ENCODE measurements around the gene FN3KRP.

FN3KRP gene

GRCh38 chr17:82716203-82717010 is at the start of gene FN3KRP:
TSS of gene FN3KRP (plus strand) at chr17:82716706. CDS start at chr17:82716756, 50 bp downstream.
- DNase-seq (ENCODE audit: low read depth), result peak; percentile 86

DNA sequence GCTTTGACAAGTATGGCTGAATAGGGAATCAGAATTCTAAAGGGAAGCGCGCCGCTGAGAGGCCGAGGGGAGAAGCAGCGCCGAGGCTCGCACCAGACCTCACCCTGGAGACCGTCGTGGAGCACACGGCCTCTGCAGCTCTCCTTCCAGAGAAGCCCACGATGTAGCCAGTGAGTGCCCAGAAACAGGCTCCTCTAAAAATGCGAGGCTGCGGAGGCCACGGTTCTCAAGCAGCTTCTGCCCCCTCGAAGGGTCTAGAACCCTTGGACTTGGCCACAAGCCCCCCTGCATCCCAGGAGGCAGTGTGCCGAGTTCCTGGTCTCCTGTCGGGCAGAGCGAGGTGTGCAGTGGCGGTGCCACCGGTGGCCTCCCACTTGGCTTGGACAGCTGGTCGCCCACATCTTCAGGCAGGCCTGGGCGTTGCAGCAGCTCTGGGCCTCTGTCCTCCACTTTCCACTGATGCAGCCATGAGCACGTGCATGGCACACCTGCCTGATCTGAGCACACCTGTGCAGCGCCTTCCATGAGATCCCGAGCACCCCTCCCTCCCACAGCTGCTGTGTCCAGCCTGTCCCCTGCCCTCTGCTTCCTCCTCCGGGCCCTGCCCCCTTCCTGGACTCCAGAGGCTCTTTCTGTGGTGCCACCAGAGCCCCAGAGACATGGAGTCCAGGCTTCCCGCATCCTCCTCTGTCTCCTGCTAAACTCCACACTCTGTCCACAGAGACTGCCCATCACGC is 49.4 kb upstream of the FN3KRP start:
- no peak for DNase-seq (ENCODE audit: low read depth)

DNA sequence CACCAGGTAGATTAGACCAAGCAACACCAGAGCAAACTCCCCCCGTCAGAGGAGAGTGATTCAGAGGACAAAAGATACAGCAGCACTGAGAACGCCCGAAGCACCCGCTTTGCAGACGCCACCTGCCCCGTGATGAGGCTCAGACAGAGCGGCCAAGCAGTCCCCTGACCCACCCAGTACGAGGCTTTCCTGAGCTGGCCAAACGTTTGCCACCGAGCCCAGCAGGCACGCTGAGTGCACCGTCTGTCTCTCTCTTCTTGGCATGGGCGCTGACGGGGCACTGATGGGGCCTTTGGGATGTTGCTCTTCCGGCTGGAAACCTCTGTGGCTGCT is 48.9 kb upstream of the FN3KRP start:
- no peak for DNase-seq (ENCODE audit: low read depth)

DNA sequence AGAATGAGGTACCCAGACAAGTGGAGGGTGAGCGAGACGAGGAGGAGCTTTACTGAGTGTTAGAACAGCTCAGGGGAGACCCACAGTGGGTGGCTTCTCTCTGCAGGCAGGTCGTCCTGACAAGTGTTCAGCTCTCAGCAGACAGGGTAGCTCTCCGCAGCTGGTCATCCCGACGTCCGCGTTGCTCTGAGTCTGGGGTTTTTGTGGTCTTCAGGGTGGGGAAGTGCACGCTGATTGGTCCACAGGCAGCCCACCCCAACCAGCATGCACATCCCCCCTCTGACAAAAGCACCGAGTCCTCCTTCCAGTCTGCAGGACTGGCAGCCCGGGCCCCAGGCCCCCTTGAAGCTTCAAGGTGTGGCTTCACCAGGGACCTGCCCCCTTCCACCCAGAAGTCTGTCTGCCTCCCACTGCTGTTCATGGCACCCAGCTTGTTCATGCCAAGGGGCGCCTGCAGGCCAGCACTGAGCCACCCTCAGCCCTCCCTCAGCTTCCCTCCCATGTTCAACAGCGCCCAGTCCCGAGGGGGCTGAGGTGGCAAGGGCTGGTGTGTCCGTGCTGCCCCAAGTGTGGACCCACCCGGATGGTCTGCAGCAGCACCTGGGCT is 48.4 kb upstream of the FN3KRP start:
- no peak for DNase-seq (ENCODE audit: low read depth)

DNA sequence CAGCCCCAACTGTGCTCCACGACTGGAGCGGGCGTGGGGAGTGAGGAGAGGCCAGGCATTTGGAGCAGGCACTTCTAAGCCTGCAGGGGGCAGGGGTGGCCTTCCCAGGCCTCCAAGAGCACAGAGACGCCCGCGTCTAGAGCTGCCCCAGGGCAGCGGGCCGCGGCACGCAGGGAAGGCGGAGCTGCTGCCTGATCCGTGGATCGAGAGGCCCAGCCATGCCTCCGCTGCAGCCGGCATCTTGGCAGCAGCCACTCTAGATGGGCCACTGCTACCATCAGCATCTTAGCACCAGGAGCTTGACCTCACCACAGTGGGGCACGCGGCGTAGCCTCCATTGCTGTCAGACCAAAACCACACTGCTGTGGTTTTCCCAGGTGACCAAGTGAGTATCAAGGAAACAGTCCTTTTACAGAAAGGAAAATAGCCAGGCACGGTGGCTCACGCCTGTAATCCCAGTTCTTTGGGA is 47.8 kb upstream of the FN3KRP start:
- DNase-seq (ENCODE audit: low read depth), result peak; percentile 74

GRCh38 chr17:82670661-82671450 is 45.6 kb upstream of the FN3KRP start:
- no peak for DNase-seq (ENCODE audit: low read depth)

DNA sequence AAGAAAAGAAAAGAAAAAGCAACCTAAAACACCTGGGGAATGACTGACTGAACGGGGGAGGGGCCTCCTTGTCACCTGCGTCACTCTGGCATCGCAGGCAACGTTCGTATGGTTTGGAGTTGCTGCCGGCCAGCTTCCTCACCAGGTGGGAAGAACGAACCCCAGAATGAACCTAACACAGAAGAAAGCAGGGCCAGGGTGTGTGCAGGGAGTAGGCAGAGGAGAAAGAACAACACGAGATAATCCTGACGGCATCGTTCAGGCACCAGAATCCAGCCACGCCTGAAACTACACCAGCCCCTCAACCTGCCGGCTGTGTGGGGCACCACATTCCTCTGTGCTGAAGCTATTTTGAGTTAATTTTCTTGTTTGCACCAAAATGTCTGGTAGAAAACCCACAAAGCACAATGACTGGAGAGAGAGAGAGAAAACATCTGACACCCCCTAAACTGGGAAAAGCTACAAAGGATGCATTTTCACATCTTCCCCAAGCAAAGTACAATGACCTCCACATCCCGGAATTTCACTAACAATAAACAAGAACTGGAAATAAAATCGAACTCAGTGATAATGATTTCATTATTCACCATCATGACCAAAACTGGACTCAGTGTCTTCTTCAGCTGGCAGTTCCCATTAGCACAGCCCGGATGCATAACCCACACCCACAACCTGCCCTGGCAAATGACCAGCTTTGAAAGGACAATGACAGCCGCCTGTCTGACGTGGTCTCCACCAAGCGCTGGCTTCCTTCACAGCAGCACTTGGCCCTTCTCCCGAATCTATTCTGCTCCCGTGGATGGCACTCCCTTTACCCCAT is 41.6 kb upstream of the FN3KRP start:
- no peak for DNase-seq (ENCODE audit: low read depth)

DNA sequence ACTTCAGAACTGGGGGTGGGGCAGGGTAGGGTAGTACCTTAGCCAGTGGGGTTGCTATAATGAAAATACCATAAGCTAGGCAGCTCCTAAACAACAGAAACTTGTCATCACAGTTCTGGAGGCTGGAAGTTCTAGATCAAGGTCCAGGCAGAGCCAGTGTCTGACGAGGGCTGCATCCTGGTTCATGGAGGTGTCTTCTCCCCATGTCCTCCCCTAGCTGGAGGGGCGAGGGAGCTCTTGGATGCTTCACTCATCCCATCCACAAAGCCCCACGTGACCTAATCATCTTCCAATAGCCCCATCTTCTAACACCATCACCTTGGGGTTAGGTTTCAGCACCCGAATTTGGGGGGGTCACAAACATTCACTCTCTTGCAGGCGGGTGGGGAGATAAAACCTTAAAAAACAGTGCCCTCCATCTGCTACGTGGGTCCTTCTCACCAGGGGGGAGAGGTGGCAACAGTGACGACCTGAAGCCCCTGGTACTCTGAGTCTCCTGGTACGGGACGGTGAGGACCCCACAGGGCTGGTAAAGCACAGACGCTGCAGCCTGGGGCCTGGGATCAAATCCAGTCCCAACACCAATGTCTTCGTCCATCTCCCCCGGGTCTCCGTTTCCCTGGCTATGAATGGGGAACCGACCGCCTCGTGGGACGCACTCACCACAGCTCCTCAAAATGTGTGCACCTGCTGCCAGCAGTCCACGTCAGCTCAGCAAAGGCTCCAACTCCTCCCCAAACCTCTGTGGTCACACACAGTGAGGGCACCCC is 40.8 kb upstream of the FN3KRP start:
- DNase-seq (ENCODE audit: low read depth), result no peak

DNA sequence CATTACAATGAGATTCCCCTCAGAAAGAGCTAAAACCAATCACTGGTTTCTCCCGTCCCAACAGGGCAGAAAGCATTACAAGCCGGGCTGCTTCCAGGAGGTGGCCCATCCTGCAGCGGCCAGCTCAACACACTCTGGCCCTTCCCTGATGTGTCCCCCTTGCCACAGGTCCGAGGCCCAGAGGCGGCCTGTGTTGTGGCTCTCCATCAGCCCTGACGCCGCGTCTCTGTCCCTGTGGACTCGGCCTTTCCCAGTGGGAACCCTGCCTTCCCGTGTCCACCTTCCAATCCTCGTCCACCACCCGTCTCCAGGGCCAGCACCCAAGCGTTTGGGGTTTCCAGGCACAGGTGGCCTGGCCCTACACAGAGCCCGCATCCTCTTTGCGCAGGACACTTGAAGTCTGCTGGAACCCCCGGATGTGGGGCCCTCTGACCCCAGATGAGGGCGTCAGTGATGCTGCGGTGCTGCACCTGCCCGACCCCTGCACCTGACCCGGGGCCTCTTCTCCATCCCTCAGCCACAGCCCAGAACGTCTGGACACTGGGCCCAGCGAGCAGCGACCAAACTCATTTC is 39.1 kb upstream of the FN3KRP start:
- DNase-seq (ENCODE audit: low read depth), result no peak

DNA sequence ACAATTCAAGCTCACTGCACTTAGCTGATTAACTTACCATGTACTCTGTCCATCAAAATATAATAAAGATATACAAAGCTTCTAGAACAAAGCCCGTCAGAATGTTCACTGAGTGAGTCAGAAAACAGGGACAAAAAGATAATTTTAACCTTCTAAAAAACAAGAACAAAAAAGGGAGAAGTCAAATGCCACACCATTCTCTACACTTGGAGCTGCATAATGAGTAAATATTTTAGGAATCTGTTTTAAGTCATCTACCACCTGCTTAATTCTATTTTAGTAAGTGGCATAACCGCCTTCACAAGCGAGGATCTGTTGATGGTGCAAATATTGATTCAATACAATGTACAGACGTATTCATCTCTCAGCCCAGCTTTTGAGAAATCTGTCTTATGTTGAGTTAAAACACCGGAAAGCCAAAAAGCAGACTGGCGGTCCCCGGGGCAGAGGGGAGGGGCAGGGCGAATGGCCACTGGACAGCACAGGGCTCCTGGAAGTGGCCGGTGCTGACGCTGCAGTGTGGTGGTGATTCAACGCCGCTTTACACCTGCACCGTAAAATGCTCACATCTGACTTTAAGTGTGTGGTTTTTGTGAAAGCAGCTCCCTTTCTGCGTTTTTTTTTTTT is 38.1 kb upstream of the FN3KRP start:
- DNase-seq (ENCODE audit: low read depth), result no peak

DNA sequence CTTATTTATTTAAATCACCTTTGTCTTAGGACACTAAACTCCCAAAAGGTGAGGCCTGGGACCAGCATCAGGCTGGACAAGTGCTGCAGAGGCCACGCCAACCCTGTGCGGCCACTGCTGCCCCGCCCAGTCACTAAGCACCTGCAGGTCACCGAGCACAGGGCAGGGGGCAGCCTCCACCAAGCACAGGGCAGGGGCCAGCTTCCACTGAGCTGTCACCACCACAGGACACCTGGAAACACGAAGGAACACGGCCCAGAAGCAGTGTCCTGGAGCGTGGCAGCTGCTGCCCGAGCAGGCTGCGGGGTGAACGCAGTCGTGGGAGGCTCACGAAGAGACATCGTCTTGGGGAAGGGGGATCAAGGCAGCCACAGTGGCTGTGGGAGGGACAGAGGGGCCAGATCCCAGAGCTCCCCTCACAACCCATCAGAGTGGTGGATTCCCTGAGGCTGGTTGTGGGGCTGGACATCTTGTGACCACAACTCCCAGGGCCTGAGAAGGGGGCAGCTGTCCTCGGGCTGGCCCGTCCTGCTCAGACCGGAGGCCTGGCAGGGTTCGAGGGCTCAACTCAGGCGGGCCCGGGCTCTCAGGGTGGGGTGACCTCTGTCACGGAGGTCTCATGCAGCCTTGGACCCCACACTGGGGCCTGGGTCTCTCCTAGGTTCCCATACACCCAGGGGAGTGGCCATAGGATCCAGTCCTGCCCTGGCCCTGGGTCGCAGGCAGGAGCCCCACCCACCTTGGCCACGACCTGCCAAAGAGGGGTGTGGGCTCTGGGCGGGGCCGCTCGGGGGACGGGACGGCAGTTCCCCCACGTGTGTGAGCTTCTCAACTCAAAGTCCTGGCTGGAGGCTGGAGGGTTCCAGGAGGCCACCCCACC is 36.7 kb upstream of the FN3KRP start:
- no peak for DNase-seq (ENCODE audit: low read depth)

- DNase-seq (ENCODE audit: low read depth), result no peak
Observed at GRCh38 chr17:82681547-82681946, 35.0 kb upstream of the FN3KRP start.

- DNase-seq (ENCODE audit: low read depth), result no peak
Observed at GRCh38 chr17:82683534-82683933, 33.0 kb upstream of the FN3KRP start.

DNA sequence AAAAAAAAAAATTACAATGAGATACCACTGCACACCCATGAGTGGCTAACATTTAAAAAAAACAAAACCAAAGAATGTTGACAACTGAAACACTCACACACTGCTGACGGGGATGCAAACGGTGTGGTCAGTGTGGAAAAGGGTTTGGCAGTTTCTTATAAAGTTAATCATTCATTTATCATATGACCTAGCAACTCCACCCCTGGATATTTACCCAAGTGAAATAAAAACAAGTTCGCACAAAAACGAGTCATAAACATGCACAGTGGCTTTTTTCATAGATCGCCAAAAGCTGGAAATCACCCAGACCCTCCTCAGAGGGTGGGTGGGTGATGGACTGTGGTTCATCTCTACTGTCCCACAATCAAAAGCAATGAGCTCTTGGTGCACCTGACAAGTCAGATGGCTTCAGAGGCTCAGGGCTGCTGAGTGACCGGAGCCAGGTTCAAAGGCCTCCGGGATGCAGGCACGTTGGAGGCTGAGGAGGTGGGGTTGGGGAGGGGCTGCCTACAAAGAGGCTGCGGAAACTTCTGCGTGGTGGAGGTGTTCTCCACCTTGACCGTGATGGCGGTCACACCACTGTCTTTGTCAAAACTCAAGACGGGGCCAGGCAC is 32.2 kb upstream of the FN3KRP start:
- DNase-seq (ENCODE audit: low read depth), result no peak

DNA sequence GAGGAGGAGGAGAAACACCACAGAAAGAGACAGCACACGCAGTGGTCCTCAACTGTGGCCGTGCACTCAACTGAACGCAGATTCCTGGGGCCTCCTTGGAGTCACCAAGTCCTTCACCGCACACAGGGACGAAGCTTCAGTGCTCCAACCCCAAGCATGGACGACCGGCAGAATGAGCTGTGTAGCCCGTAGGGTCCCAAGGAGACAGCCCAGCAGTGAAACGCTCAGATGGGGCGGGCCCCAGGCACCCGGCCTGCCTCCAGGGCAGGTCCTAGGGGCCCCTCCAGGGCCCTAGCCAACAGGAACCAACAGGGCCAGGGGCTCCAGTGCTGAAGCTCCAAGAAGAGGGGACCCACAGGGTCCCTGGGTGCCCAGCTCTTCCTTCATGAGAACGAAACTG is 31.2 kb upstream of the FN3KRP start:
- no peak for DNase-seq (ENCODE audit: low read depth)

DNA sequence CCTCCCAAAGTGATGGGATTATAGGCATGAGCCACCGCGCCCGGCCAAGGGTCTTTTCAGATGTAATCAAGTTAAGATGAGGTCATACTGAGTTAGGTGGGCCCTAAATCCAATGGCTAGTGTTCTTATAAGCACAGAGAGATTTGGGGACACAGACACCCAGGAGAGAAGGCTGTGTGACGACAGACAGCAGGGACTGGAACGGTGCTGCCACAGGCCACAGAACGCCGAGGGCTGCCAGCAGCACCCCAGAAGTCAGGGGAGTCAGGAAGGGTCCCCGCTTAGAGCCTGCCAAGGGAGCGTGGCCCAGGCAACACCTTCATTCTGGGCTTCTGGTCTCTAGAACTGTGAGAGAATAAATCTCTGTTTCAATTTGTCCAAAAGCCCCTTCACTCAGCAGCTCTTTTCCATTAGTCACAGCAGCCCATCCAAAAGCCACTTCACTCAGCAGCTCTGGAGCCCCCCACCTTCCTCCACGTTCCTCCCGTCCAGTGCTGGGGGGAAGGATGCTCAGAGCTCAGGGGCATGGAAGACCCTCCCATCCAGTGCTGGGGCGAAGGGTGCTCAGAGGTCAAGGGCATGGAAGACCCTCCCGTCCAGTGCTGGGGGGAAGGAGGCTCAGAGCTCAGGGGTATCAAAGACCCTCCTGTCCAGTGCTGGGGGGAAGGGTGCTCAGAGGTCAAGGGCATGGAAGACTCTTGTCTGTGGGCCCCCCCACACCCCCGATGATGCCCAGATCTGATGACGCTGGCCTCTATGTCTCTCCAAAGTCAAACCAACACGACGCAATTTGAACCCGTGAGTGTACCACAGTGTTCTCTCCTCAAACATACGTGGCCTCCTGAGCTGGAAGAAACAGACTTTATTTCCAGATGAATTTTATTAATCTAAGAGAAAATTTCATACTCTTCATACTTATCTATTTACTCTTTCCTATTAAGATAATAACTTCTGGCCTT is 29.9 kb upstream of the FN3KRP start:
- DNase-seq (ENCODE audit: low read depth), result no peak

DNA sequence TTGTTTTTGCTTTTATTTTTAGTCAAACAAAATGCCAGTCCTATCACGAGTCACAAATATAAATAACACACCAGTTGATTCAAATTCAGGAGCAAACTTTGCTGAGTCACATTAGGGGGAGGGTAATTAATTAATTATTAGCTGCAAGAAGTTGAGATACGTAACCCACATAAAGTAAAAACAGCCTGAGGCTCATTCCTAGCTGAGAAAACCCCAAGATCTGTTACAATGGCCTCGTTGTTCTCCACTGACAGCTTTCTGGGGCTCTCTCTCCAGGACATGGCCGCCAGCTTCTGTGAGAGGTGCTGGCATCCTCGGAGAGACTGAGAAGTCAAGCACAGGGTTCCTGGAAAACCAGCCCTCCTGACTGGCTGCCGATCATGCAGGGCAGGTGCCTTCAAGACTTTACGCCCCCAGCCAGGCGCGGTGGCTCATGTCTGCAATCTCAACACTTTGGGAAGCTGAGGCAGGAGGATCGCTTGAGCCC is 29.1 kb upstream of the FN3KRP start:
- no peak for DNase-seq (ENCODE audit: low read depth)
